ENCODE measurements around the gene CTNNA2.

CTNNA2 gene

GRCh38 chr2:80363330-80363729 is 850.5 kb downstream of the CTNNA2 start:
- DNase-seq = no peak

GRCh38 chr2:80363791-80364349 is 851.0 kb downstream of the CTNNA2 start:
- DNase-seq = no peak

- DNase-seq = no peak
These were observed 851.8 kb downstream of the CTNNA2 start for GRCh38 chr2:80364524-80365212.

GRCh38 chr2:80365762-80366161 is 852.9 kb downstream of the CTNNA2 start:
- DNase-seq = no peak

GRCh38 chr2:80370375-80371009 is 857.6 kb downstream of the CTNNA2 start:
- no peak for DNase-seq

GRCh38 chr2:80374105-80374504 is 861.3 kb downstream of the CTNNA2 start:
- no peak for DNase-seq

GRCh38 chr2:80377071-80377470 is 864.2 kb downstream of the CTNNA2 start:
- no peak for DNase-seq

- no peak for DNase-seq
These were observed 867.9 kb downstream of the CTNNA2 start for GRCh38 chr2:80380736-80381135.

GRCh38 chr2:80381666-80382065 is 868.8 kb downstream of the CTNNA2 start:
- DNase-seq = no peak

- DNase-seq = no peak
These were observed 879.6 kb downstream of the CTNNA2 start for GRCh38 chr2:80392441-80392840.

GRCh38 chr2:80393991-80394390 is 881.1 kb downstream of the CTNNA2 start:
- no peak for DNase-seq

- DNase-seq = no peak
These were observed 882.4 kb downstream of the CTNNA2 start for GRCh38 chr2:80395251-80395650.

GRCh38 chr2:80396276-80396675 is 883.4 kb downstream of the CTNNA2 start:
- DNase-seq = no peak

GRCh38 chr2:80403081-80403480 is 890.2 kb downstream of the CTNNA2 start:
- no peak for DNase-seq

GRCh38 chr2:80407377-80407776 is 894.5 kb downstream of the CTNNA2 start:
- DNase-seq = no peak

GRCh38 chr2:80410346-80410745 is 897.5 kb downstream of the CTNNA2 start:
- no peak for DNase-seq

- DNase-seq = no peak
These were observed 900.3 kb downstream of the CTNNA2 start for GRCh38 chr2:80413136-80413535.

GRCh38 chr2:80417737-80418136 is 904.9 kb downstream of the CTNNA2 start:
- DNase-seq = no peak

GRCh38 chr2:80420530-80421208 is 907.8 kb downstream of the CTNNA2 start:
- DNase-seq = no peak

GRCh38 chr2:80429251-80429650 is 916.4 kb downstream of the CTNNA2 start:
- DNase-seq = no peak

- DNase-seq = no peak
These were observed 925.1 kb downstream of the CTNNA2 start for GRCh38 chr2:80437959-80438358.

- DNase-seq = no peak
These were observed 925.8 kb downstream of the CTNNA2 start for GRCh38 chr2:80438686-80439085.

- DNase-seq = no peak
These were observed 941.8 kb downstream of the CTNNA2 start for GRCh38 chr2:80454628-80455027.

- DNase-seq = no peak
These were observed 946.2 kb downstream of the CTNNA2 start for GRCh38 chr2:80459028-80459427.
